Neuron (in vitro differentiated cells): Measurements from ENCODE around the gene TOP3A.

Experiments used
- H2AFZ ChIP-seq: one replicate; pipeline ENCODE4 v1.6.1; 2013; ENCODE audit warnings: low read depth, mild to moderate bottlenecking, inconsistent platforms, low read length, moderate library complexity
- H3K27me3 ChIP-seq: one replicate; pipeline ENCODE4 v1.6.1; 2013; ENCODE audit warnings: low read length; ENCODE audit not compliant: insufficient read depth
- H3K36me3 ChIP-seq: one replicate; pipeline ENCODE4 v1.6.1; 2013; ENCODE audit warnings: low read length; ENCODE audit not compliant: insufficient read depth
- H3K4me1 ChIP-seq: one replicate; pipeline ENCODE4 v1.6.1; 2013; ENCODE audit warnings: low read length; ENCODE audit not compliant: insufficient read depth
- H3K4me3 ChIP-seq: 2 replicates; pipeline ENCODE4 v1.5.1; 2013; ENCODE audit warnings: mild to moderate bottlenecking, low read length, moderate library complexity
- H3K9me3 ChIP-seq: one replicate; pipeline ENCODE4 v1.6.1; 2013; ENCODE audit warnings: low read length

The TOP3A gene

GRCh38 chr17:18252160-18252559, 62.6 kb downstream of the TOP3A start:
- Histone ChIP-seq H2AFZ (no peak overlapping the region), H3K4me3 (no peak overlapping the region), H3K9me3 (no peaks in the 10 kb centered on the region), H3K27me3 (no peaks in the 10 kb centered on the region), H3K4me1 (peaks cover 2% of the 10 kb centered on the region), H3K36me3 (peaks cover 68% of the 10 kb centered on the region)

- H3K4me3 ChIP-seq, result no peak overlapping the region
- H3K9me3 ChIP-seq, result no peaks in the 10 kb centered on the region
- peaks cover 72% of the 10 kb centered on the region for H3K36me3 ChIP-seq
- H2AFZ ChIP-seq, result no peak overlapping the region
- no peaks in the 10 kb centered on the region for H3K27me3 ChIP-seq
- H3K4me1 ChIP-seq, result no peaks in the 10 kb centered on the region
Observed at GRCh38 chr17:18251204-18251603, 63.6 kb downstream of the TOP3A start.

GRCh38 chr17:18250708-18251107, 64.1 kb downstream of the TOP3A start:
- H3K4me1 ChIP-seq, result no peaks in the 10 kb centered on the region
- H3K9me3 ChIP-seq, result no peaks in the 10 kb centered on the region
- peaks cover 74% of the 10 kb centered on the region for H3K36me3 ChIP-seq
- no peak overlapping the region for H3K4me3 ChIP-seq
- no peak overlapping the region for H2AFZ ChIP-seq
- no peaks in the 10 kb centered on the region for H3K27me3 ChIP-seq

- Histone ChIP-seq H3K36me3 (peaks cover 75% of the 10 kb centered on the region), H3K9me3 (no peaks in the 10 kb centered on the region), H3K4me3 (no peak overlapping the region), H3K27me3 (no peaks in the 10 kb centered on the region), H2AFZ (no peak overlapping the region), H3K4me1 (no peaks in the 10 kb centered on the region)
Observed at GRCh38 chr17:18250259-18250658, 64.5 kb downstream of the TOP3A start.

GRCh38 chr17:18248811-18249210, 66.0 kb downstream of the TOP3A start:
- no peak overlapping the region for H3K4me3 ChIP-seq
- no peak overlapping the region for H2AFZ ChIP-seq
- H3K4me1 ChIP-seq, result no peaks in the 10 kb centered on the region
- no peaks in the 10 kb centered on the region for H3K27me3 ChIP-seq
- H3K9me3 ChIP-seq, result no peaks in the 10 kb centered on the region
- peaks cover 76% of the 10 kb centered on the region for H3K36me3 ChIP-seq

- Histone ChIP-seq H3K36me3 (peaks cover 76% of the 10 kb centered on the region), H2AFZ (no peak overlapping the region), H3K4me3 (no peak overlapping the region), H3K4me1 (no peaks in the 10 kb centered on the region), H3K9me3 (no peaks in the 10 kb centered on the region), H3K27me3 (no peaks in the 10 kb centered on the region)
Observed at GRCh38 chr17:18248300-18248731, 66.5 kb downstream of the TOP3A start.

- Histone ChIP-seq H2AFZ (no peak overlapping the region), H3K4me3 (no peak overlapping the region), H3K36me3 (peaks cover 79% of the 10 kb centered on the region), H3K4me1 (no peaks in the 10 kb centered on the region), H3K27me3 (no peaks in the 10 kb centered on the region), H3K9me3 (no peaks in the 10 kb centered on the region)
Observed at GRCh38 chr17:18247613-18248001, 67.2 kb downstream of the TOP3A start.

- peaks cover 79% of the 10 kb centered on the region for H3K36me3 ChIP-seq
- no peaks in the 10 kb centered on the region for H3K9me3 ChIP-seq
- no peak overlapping the region for H3K4me3 ChIP-seq
- H2AFZ ChIP-seq, result no peak overlapping the region
- no peaks in the 10 kb centered on the region for H3K4me1 ChIP-seq
- H3K27me3 ChIP-seq, result no peaks in the 10 kb centered on the region
Observed at GRCh38 chr17:18246880-18247612, 67.7 kb downstream of the TOP3A start.

- Histone ChIP-seq H3K36me3 (peaks cover 79% of the 10 kb centered on the region), H2AFZ (no peak overlapping the region), H3K27me3 (no peaks in the 10 kb centered on the region), H3K4me3 (no peak overlapping the region), H3K9me3 (no peaks in the 10 kb centered on the region), H3K4me1 (no peaks in the 10 kb centered on the region)
Observed at GRCh38 chr17:18246109-18246725, 68.6 kb downstream of the TOP3A start.

- no peaks in the 10 kb centered on the region for H3K4me1 ChIP-seq
- H3K4me3 ChIP-seq, result no peak overlapping the region
- no peak overlapping the region for H2AFZ ChIP-seq
- H3K27me3 ChIP-seq, result no peaks in the 10 kb centered on the region
- H3K36me3 ChIP-seq, result peaks cover 79% of the 10 kb centered on the region
- H3K9me3 ChIP-seq, result no peaks in the 10 kb centered on the region
Observed at GRCh38 chr17:18245038-18245776, 69.6 kb downstream of the TOP3A start.

- Histone ChIP-seq H3K36me3 (peaks cover 88% of the 10 kb centered on the region), H3K9me3 (no peaks in the 10 kb centered on the region), H3K27me3 (no peaks in the 10 kb centered on the region), H3K4me3 (no peak overlapping the region), H2AFZ (no peak overlapping the region), H3K4me1 (no peaks in the 10 kb centered on the region)
Observed at GRCh38 chr17:18241229-18241871, 73.4 kb downstream of the TOP3A start.

- peaks cover 88% of the 10 kb centered on the region for H3K36me3 ChIP-seq
Observed at GRCh38 chr17:18240449-18240848, 74.3 kb downstream of the TOP3A start.

GRCh38 chr17:18238299-18238698, 76.5 kb downstream of the TOP3A start:
- Histone ChIP-seq H3K4me3 (no peak overlapping the region), H3K36me3 (peaks cover 92% of the 10 kb centered on the region), H2AFZ (no peak overlapping the region), H3K4me1 (no peaks in the 10 kb centered on the region), H3K9me3 (no peaks in the 10 kb centered on the region), H3K27me3 (no peaks in the 10 kb centered on the region)

More at GRCh38 chr17:18240449-18240848, 74.3 kb downstream of the TOP3A start:
- Histone ChIP-seq H3K4me1 (no peaks in the 10 kb centered on the region), H3K9me3 (no peaks in the 10 kb centered on the region), H2AFZ (no peak overlapping the region), H3K27me3 (no peaks in the 10 kb centered on the region), H3K4me3 (no peak overlapping the region)
